ENCODE data around the gene C9. TPM values are rescaled to one million over a fixed set of nuclear protein-coding genes. Genes with fewer than 3 reads are reported as not detected.

C9 gene
- total RNA-seq, 3 donors from 2014 or later = 0.12 TPM; not detected in 2

DNA sequence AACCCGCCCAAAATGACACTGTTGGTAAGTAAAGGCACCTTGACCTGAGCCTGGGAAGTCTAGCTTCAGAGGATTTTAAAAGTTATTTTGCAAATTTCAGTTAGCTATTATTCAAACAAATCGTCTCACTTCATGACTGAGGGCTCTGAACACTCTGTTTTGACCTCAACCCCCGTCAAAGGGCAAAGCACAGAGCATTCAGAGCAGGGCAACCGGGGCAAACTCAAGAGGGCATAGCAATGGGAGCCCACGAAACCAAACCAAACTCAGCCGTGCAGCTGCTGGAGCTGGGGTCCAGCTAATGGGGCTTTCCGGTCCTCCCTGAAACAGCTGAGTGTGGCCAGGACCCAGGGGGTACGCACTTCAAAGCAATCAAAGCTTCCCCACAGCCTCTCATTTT is 1.6 kb downstream of the C9 start:
- intact Hi-C loops (cut with DNase I, micrococcal nuclease) = no loop called here
- Histone ChIP-seq H3K9me3 (no peaks in the 10 kb centered on the region), H3K4me1 (ENCODE audit: low read depth) (no peaks in the 10 kb centered on the region), H3K4me3 (no peak overlapping the region), H3K36me3 (ENCODE audit: low read depth) (no peaks in the 10 kb centered on the region)
- DNase-seq (no peak), ATAC-seq (no peak)
- TF ChIP-seq, protein P1, sequence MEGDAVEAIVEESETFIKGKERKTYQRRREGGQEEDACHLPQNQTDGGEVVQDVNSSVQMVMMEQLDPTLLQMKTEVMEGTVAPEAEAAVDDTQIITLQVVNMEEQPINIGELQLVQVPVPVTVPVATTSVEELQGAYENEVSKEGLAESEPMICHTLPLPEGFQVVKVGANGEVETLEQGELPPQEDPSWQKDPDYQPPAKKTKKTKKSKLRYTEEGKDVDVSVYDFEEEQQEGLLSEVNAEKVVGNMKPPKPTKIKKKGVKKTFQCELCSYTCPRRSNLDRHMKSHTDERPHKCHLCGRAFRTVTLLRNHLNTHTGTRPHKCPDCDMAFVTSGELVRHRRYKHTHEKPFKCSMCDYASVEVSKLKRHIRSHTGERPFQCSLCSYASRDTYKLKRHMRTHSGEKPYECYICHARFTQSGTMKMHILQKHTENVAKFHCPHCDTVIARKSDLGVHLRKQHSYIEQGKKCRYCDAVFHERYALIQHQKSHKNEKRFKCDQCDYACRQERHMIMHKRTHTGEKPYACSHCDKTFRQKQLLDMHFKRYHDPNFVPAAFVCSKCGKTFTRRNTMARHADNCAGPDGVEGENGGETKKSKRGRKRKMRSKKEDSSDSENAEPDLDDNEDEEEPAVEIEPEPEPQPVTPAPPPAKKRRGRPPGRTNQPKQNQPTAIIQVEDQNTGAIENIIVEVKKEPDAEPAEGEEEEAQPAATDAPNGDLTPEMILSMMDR (IDR thresholded peaks at IDR 0.05) = no peak

DNA sequence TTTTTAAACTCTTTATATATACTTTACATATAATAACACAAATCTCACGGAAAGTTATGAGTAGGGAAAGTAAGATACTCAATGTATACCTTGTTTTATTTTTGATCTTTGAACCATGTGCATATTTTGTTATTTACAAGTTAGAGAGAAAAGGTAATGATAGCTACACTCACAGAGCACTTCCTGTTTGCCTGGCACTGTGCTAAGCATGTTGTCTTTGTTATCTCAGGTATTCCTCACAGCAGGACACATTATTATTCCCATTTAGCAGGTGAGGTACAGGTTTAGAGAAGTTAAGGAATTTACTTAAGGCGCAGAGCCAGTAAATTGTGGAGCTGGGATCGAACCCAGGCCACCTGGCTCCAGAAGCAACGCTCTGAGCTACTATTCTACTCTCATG is 3.0 kb downstream of the C9 start:
- Histone ChIP-seq H3K4me3 (no peak overlapping the region), H3K4me1 (ENCODE audit: low read depth) (no peaks in the 10 kb centered on the region), H3K9me3 (no peaks in the 10 kb centered on the region), H3K36me3 (ENCODE audit: low read depth) (no peaks in the 10 kb centered on the region)
- DNase-seq = no peak
- ATAC-seq = no peak
- TF ChIP-seq, protein P1 (IDR thresholded peaks at IDR 0.05) = no peak
- intact Hi-C loops (cut with DNase I, micrococcal nuclease) = no loop called here

DNA sequence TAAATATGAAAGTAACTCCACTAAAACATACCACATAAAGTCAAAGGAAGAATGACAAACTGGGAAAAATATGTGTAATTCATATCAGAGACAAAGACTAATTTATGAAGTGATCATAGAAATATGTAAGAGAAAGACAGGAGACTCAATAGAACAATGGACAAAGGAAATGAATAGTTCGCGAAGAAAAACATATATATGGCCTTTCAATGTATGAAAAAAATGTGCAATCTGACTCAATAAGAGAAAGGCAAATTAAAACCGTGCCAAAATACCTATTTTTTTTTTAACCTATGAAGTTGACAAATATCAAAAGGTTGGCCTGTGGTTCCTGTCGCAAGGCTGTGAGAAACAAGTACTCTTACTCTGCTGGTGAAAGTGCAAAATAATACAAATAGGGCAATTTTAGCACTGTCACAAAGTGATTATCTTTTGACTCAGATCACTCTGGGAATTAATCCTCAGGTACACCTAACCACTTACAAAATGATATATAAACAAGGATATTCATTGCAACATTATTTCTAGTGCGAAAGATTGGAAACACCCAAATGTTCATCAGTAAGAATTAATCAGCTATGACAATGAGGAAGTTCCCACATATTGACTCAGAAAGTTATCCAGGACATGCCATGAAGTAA is 3.7 kb downstream of the C9 start:
- intact Hi-C loops (cut with DNase I, micrococcal nuclease) = no loop called here
- DNase-seq (no peak), ATAC-seq (no peak)
- TF ChIP-seq, protein P1 (IDR thresholded peaks at IDR 0.05) = no peak
- no peaks in the 10 kb centered on the region for H3K4me1 ChIP-seq (ENCODE audit: low read depth)
- H3K9me3 ChIP-seq = no peaks in the 10 kb centered on the region
- H3K4me3 ChIP-seq = no peak overlapping the region
- H3K36me3 ChIP-seq (ENCODE audit: low read depth) = no peaks in the 10 kb centered on the region

DNA sequence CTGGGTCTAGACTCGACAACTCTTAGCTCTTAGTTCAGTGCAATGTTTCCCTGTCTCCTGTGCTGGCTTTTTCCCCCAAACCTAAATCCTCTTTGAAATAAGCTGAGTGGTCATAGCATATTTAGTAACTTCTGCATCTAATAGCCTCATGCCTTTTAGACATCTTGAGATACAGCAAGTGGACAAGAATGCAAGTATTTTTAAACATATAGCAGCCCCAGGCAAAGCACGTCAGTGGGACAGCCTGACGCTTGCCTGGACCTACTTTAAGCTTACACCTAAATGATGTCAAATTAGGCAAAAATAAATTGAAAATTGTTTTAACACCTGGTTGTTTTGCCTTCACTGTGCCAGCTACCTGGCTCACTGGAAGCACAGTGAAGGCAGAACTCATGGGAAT is 8.0 kb downstream of the C9 start:
- Histone ChIP-seq H3K9me3 (no peaks in the 10 kb centered on the region), H3K36me3 (ENCODE audit: low read depth) (no peaks in the 10 kb centered on the region), H3K4me1 (ENCODE audit: low read depth) (no peaks in the 10 kb centered on the region), H3K4me3 (no peak overlapping the region)
- intact Hi-C loops (cut with DNase I, micrococcal nuclease) = no loop called here
- ATAC-seq (no peak), DNase-seq (no peak)
- TF ChIP-seq, protein P1 (IDR thresholded peaks at IDR 0.05) = no peak

DNA sequence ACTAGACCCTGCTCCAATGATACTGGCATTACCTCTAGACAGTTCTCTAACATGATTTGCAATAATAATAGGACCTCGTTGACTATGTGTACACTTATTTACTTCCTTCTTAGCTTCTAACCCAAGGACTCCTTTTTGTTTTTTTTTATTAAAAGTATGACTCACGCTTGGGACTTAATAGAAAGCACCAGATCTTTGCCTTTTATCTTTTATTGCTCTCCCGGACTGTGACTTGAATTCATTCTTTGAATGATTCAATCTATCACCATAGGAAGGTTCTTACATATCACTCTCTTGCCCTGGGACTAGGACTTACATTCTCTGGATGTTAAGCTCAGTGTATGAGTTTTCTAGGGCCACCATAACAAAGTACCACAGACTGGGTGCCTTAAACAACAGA is 9.0 kb downstream of the C9 start:
- H3K4me1 ChIP-seq (ENCODE audit: low read depth) = no peaks in the 10 kb centered on the region
- no peak overlapping the region for H3K4me3 ChIP-seq
- H3K36me3 ChIP-seq (ENCODE audit: low read depth) = no peaks in the 10 kb centered on the region
- intact Hi-C loops (cut with DNase I, micrococcal nuclease) = no loop called here
- DNase-seq (no peak), ATAC-seq (no peak)
- peaks cover 3% of the 10 kb centered on the region for H3K9me3 ChIP-seq
- TF ChIP-seq, protein P1 (IDR thresholded peaks at IDR 0.05) = no peak

All from mucosa of descending colon (tissue), 3 donors.